Keratinocyte (primary cell): Measurements from ENCODE around the gene SFSWAP.

Experiments
- EZH2 ChIP-seq: IDR thresholded peaks from one replicate; pipeline ENCODE4 v1.6.1; 2012; ENCODE audit warnings: inconsistent platforms, mild to moderate bottlenecking, low read length, moderate library complexity
- TF ChIP-seq, protein P1 (sequence below), 3 experiments: IDR thresholded peaks in 1 of 3; conservative IDR thresholded peaks in 1 of 3; optimal IDR thresholded peaks in 1 of 3; 2 replicates in 2 of 3; 3 replicates in 1 of 3; pipeline versions ENCODE3 to v1.5.1; 2011; ENCODE audit warnings: low read length in 3 of 3, mild to moderate bottlenecking in 3 of 3, moderate library complexity in 2 of 3, control low read depth in 1 of 3, inconsistent platforms in 1 of 3; ENCODE audit not compliant: insufficient read depth in 2 of 3; ENCODE audit errors: extremely low read depth in 1 of 3

DNA sequence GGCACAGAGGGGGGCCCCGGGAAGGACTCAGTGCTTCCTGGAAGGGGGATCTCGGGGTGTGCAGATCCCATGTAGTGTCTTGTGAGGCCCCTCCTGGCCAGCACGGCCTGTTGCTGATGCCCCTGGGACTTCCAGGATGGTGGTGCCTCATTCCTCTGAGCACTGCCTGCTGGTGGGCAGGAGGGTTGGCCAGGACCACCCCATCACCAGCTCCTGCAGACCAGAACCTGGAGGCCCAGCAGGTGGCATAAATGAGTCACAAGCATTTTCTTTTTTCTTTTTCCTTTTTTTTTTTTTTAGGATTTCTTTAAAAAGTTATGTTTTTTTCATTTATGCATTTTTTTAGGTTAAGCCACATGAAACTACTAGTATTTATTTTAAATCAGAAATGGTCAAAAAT is 125.3 kb downstream of the SFSWAP start:
- TF ChIP-seq, protein P1, sequence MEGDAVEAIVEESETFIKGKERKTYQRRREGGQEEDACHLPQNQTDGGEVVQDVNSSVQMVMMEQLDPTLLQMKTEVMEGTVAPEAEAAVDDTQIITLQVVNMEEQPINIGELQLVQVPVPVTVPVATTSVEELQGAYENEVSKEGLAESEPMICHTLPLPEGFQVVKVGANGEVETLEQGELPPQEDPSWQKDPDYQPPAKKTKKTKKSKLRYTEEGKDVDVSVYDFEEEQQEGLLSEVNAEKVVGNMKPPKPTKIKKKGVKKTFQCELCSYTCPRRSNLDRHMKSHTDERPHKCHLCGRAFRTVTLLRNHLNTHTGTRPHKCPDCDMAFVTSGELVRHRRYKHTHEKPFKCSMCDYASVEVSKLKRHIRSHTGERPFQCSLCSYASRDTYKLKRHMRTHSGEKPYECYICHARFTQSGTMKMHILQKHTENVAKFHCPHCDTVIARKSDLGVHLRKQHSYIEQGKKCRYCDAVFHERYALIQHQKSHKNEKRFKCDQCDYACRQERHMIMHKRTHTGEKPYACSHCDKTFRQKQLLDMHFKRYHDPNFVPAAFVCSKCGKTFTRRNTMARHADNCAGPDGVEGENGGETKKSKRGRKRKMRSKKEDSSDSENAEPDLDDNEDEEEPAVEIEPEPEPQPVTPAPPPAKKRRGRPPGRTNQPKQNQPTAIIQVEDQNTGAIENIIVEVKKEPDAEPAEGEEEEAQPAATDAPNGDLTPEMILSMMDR (optimal IDR thresholded peaks at IDR 0.05 in 1 of 3, IDR thresholded peaks at IDR 0.05 in 1 of 3, conservative IDR thresholded peaks at IDR 0.05 in 1 of 3; ENCODE audit: extremely low read depth in 1 of 3, insufficient read depth in 2 of 3, low read length in 3 of 3), result peak in 2 of 3 experiments; percentile 16 to 29
- no peak for TF ChIP-seq EZH2
